Vagina (tissue), 2 donors: ENCODE measurements around the gene WDR72.

Experiments
- CTCF ChIP-seq, 3 experiments: fragments of 450-650 bp in 2 of 3; fragments of 200-600 bp in 1 of 3; sonication (generic) in 1 of 3; IDR thresholded peaks; one replicate each; pipeline ENCODE4 v1.5.1; 2017 to 2019; ENCODE audit warnings: antibody characterized with exemption in 3 of 3, mild to moderate bottlenecking in 2 of 3, moderate library complexity in 2 of 3
- POLR2AphosphoS5 ChIP-seq, 2 donors: sonication (generic); formaldehyde crosslinking; IDR thresholded peaks; one replicate each; pipeline ENCODE4 v1.9.0; 2017; ENCODE audit warnings: antibody characterized with exemption in 2 of 2, mild to moderate bottlenecking in 2 of 2, low read depth in 1 of 2; ENCODE audit not compliant: insufficient read depth in 1 of 2

GRCh38 chr15:53472883-53473282 is 286.6 kb downstream of the WDR72 start:
- TF ChIP-seq CTCF (IDR thresholded peaks at IDR 0.05) = no peak
- TF ChIP-seq POLR2AphosphoS5 (IDR thresholded peaks at IDR 0.05; ENCODE audit: insufficient read depth in 1 of 2, low read depth in 1 of 2) = no peak
